RWPE2 (cell line): ENCODE data around the gene ABHD16B.
"Not testable (repeated sequence)": the region's sequence is repeated elsewhere in the genome, so short reads cannot be mapped to it uniquely, and the experiment has no call there.

ENCODE experiments used
- ATAC-seq: fragments of 200-7000 bp; cut with Tn5 transposase; 3 replicates; pipeline ENCODE4 v1.9.1; 2021; ENCODE audit warnings: low read depth
- DNase-seq: peaks from one replicate; pipeline ENCODE4 v3.0.0-alpha.2; 2020; ENCODE audit warnings: low spot score
- H3K27ac ChIP-seq: fragments of 450-650 bp; 2 replicates; pipeline ENCODE4 v1.5.1; 2017; ENCODE audit warnings: mild to moderate bottlenecking; ENCODE audit not compliant: poor library complexity, severe bottlenecking
- H3K27me3 ChIP-seq: fragments of 250-450 bp; sonication (Bioruptor Pico); 2 replicates; pipeline ENCODE4 v1.5.1; 2021; ENCODE audit warnings: mild to moderate bottlenecking, moderate library complexity; ENCODE audit not compliant: insufficient read depth, poor library complexity, severe bottlenecking
- H3K36me3 ChIP-seq: fragments of 250-450 bp; sonication (Bioruptor Pico); 2 replicates; pipeline ENCODE4 v1.5.1; 2020; ENCODE audit warnings: low read depth, mild to moderate bottlenecking, moderate library complexity
- H3K4me1 ChIP-seq: fragments of 250-450 bp; sonication (Bioruptor Pico); 2 replicates; pipeline ENCODE4 v1.5.1; 2021; ENCODE audit warnings: mild to moderate bottlenecking, moderate library complexity; ENCODE audit not compliant: insufficient read depth, poor library complexity, severe bottlenecking
- H3K4me3 ChIP-seq: fragments of 250-450 bp; sonication (Bioruptor Pico); 2 replicates; pipeline ENCODE4 v1.5.1; 2021; ENCODE audit warnings: mild to moderate bottlenecking, moderate library complexity; ENCODE audit not compliant: severe bottlenecking
- H3K9me3 ChIP-seq: fragments of 250-450 bp; sonication (Bioruptor Pico); 2 replicates; pipeline ENCODE4 v1.5.1; 2021; ENCODE audit warnings: mild to moderate bottlenecking, moderate library complexity; ENCODE audit not compliant: severe bottlenecking
- CTCF ChIP-seq: fragments of 450-650 bp; IDR thresholded peaks from one replicate; pipeline ENCODE4 v1.5.1; 2017; ENCODE audit warnings: mild to moderate bottlenecking, moderate library complexity; ENCODE audit not compliant: poor library complexity, severe bottlenecking

The ABHD16B gene

GRCh38 chr20:63868264-63868663, 7.0 kb downstream of the ABHD16B start:
- Histone ChIP-seq H3K4me1 (peaks cover 18% of the 10 kb centered on the region), H3K27ac (no peak overlapping the region), H3K36me3 (peaks cover 70% of the 10 kb centered on the region), H3K9me3 (no peaks in the 10 kb centered on the region), H3K4me3 (no peak overlapping the region), H3K27me3 (no peaks in the 10 kb centered on the region)
- no peak for TF ChIP-seq CTCF
- ATAC-seq (no peak), DNase-seq (no peak)

GRCh38 chr20:63873477-63873971, 12.2 kb downstream of the ABHD16B start:
- Histone ChIP-seq H3K27ac (peak overlapping the region; percentile 80), H3K4me1 (peaks cover 19% of the 10 kb centered on the region), H3K9me3 (no peaks in the 10 kb centered on the region), H3K27me3 (no peaks in the 10 kb centered on the region), H3K4me3 (no peak overlapping the region), H3K36me3 (peaks cover 95% of the 10 kb centered on the region)
- peak; percentile 24 for TF ChIP-seq CTCF
- peak; percentile 91 for DNase-seq
- peak; percentile 94 for ATAC-seq

- not testable (repeated sequence) for H3K4me3 ChIP-seq, ATAC-seq, DNase-seq, H3K27me3 ChIP-seq, H3K9me3 ChIP-seq
- Histone ChIP-seq H3K27ac (peak overlapping the region; percentile 80), H3K4me1 (peaks cover 19% of the 10 kb centered on the region), H3K36me3 (peaks cover 95% of the 10 kb centered on the region)
These were observed 12.9 kb downstream of the ABHD16B start for GRCh38 chr20:63874241-63874640.

- DNase-seq = peak; percentile 80
- H3K4me3 ChIP-seq = no peak overlapping the region
- H3K9me3 ChIP-seq = no peaks in the 10 kb centered on the region
- H3K36me3 ChIP-seq = peaks cover 87% of the 10 kb centered on the region
- no peak for TF ChIP-seq CTCF
- H3K27me3 ChIP-seq = no peaks in the 10 kb centered on the region
- no peak overlapping the region for H3K27ac ChIP-seq
- peaks cover 19% of the 10 kb centered on the region for H3K4me1 ChIP-seq
- no peak for ATAC-seq
These were observed 15.3 kb downstream of the ABHD16B start for GRCh38 chr20:63876489-63877036.

GRCh38 chr20:63877755-63878470, 16.6 kb downstream of the ABHD16B start:
- no peak for TF ChIP-seq CTCF
- no peak overlapping the region for H3K27ac ChIP-seq
- no peaks in the 10 kb centered on the region for H3K9me3 ChIP-seq
- H3K36me3 ChIP-seq = peaks cover 87% of the 10 kb centered on the region
- no peak overlapping the region for H3K4me3 ChIP-seq
- DNase-seq = peak; percentile 83
- H3K27me3 ChIP-seq = no peaks in the 10 kb centered on the region
- H3K4me1 ChIP-seq = peaks cover 9% of the 10 kb centered on the region
- no peak for ATAC-seq
